Activated naive CD4-positive, alpha-beta T cell (primary cell): Measurements from ENCODE around the gene AFF3.
"Not testable (repeated sequence)": the region's sequence is repeated elsewhere in the genome, so short reads cannot be mapped to it uniquely, and the experiment has no call there.

Source experiments
- DNase-seq, 4 experiments: peaks; one replicate each; lab custom pipeline; 2025; lab: John Stamatoyannopoulos, UW

Gene AFF3

GRCh38 chr2:99550368-99550767 is 592.0 kb downstream of the AFF3 start:
- no peak for DNase-seq

GRCh38 chr2:99545604-99546003 is 596.8 kb downstream of the AFF3 start:
- DNase-seq = no peak

- no peak for DNase-seq
These were observed 597.3 kb downstream of the AFF3 start for GRCh38 chr2:99545066-99545465.

GRCh38 chr2:99544608-99545007 is 597.8 kb downstream of the AFF3 start:
- no peak for DNase-seq

- DNase-seq = no peak
These were observed 599.1 kb downstream of the AFF3 start for GRCh38 chr2:99543247-99543646.

- DNase-seq = no peak
These were observed 604.4 kb downstream of the AFF3 start for GRCh38 chr2:99537910-99538485.

GRCh38 chr2:99524056-99524455 is 618.3 kb downstream of the AFF3 start:
- DNase-seq = no peak

- no peak for DNase-seq
These were observed 620.2 kb downstream of the AFF3 start for GRCh38 chr2:99522157-99522556.

GRCh38 chr2:99520813-99521212 is 621.6 kb downstream of the AFF3 start:
- DNase-seq = no peak

GRCh38 chr2:99520195-99520594 is 622.2 kb downstream of the AFF3 start:
- DNase-seq = no peak

GRCh38 chr2:99514357-99514756 is 628.0 kb downstream of the AFF3 start:
- no peak for DNase-seq

- no peak for DNase-seq
These were observed 630.2 kb downstream of the AFF3 start for GRCh38 chr2:99512181-99512591.

GRCh38 chr2:99509387-99509786 is 633.0 kb downstream of the AFF3 start:
- no peak for DNase-seq

GRCh38 chr2:99507937-99508818 is 634.2 kb downstream of the AFF3 start:
- no peak for DNase-seq

GRCh38 chr2:99504844-99505584 is 637.4 kb downstream of the AFF3 start:
- DNase-seq = no peak

- DNase-seq = not testable (repeated sequence)
These were observed 638.6 kb downstream of the AFF3 start for GRCh38 chr2:99503662-99504416.

- DNase-seq = no peak
These were observed 646.4 kb downstream of the AFF3 start for GRCh38 chr2:99496021-99496420.
